Iris pigment epithelial cell (primary cell): ENCODE data around the gene MTCL3.
A peak's percentile ranks its signal among the peaks of the same experiment; 100 is the strongest.

Experiments used
- DNase-seq: peaks from one replicate; pipeline ENCODE4 v3.0.0-alpha.2; 2011; ENCODE audit warnings: low read depth

MTCL3 gene

GRCh38 chr6:127518710-127519468, at the start of gene MTCL3:
Gene MTCL3, minus strand, starts transcription at chr6:127519335.
- peak; percentile 57 for DNase-seq

GRCh38 chr6:127567476-127567875, 48.3 kb upstream of the MTCL3 start:
- DNase-seq: no peak

GRCh38 chr6:127566651-127567050, 47.5 kb upstream of the MTCL3 start:
- peak; percentile 27 for DNase-seq

DNA sequence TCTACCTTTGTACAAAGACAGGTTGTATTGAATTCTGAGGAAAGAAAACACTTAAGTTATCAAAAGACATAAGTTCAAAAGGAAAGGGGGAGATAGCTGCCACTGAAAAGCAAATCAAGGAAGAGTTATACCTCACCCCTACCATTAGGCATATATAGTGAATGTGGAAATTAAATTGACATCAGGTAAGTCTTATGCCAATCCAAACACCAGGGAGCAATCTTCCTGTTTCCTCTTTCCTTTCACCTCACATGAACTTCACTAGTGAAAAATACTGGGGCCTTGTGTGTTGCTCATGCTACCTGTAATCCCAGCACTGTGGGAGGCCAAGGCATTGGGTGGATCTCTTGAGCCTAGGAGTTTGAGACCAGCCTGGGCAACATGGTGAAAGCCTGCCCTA, 47.0 kb upstream of the MTCL3 start:
- DNase-seq: no peak

DNA sequence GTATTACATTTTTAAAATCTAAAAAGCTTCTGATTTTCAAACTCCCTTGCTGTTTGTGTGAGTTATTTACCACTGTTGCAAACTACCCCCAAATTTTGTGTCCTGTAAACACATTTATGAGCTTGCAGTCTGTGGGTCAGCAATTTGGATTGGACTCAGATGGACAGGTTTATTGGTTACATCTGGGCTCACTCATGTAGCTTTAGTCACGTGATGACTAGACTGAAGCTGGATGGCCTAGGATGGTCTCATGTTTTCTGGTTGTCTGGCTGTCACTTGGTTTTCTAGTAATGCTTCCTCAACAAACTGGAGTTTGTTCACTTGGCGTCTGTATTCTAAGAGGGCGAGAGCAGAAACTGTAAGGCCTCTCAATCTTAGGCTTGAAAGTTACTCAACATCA, 45.6 kb upstream of the MTCL3 start:
- no peak for DNase-seq

- DNase-seq: peak; percentile 28
Measured at GRCh38 chr6:127561660-127562059, 42.5 kb upstream of the MTCL3 start.

DNA sequence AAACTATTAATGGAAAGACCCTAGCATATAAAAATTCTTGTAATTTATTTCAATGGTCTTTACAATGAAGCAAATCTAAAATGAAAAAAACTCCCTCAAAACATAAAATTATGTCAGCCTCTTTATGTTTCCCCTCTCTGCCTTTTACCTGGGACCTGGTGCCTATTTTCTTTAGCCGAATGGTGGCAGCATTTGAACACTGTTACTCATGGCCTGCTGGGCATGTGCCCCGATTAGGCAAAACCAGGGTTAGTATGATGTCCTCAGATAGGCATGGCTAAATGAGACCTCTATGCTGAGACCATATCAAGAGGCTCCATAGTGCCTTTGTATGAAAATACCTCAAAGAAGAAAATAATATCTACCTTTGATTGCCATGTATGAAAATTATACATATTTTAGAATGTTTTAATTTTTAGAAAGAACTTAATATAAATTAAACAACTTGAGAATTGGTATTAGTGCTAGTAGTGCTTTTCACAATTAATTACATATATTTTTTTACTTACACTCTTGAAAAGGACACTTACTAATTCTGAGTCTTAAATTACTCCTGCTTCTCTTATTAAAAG, 35.4 kb upstream of the MTCL3 start:
- peak; percentile 31 for DNase-seq

DNA sequence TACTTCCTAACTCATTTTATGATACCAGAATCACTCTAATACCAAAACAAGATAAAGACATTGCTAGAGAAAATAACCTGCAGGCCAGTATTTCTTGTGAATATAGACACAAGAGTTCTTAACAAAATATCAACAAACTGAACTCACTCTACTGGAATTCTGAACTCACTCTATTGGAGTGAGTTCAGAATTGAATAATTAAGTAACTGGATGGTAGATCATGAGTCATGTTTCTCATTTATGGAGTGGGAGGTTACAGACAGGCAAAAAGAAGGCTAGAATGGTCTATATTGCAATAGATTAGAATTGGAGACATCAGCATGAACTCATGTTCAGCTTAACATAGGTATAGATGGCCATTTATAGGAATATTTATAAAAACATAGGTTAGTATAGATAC, 31.3 kb upstream of the MTCL3 start:
- DNase-seq: peak; percentile 68

DNA sequence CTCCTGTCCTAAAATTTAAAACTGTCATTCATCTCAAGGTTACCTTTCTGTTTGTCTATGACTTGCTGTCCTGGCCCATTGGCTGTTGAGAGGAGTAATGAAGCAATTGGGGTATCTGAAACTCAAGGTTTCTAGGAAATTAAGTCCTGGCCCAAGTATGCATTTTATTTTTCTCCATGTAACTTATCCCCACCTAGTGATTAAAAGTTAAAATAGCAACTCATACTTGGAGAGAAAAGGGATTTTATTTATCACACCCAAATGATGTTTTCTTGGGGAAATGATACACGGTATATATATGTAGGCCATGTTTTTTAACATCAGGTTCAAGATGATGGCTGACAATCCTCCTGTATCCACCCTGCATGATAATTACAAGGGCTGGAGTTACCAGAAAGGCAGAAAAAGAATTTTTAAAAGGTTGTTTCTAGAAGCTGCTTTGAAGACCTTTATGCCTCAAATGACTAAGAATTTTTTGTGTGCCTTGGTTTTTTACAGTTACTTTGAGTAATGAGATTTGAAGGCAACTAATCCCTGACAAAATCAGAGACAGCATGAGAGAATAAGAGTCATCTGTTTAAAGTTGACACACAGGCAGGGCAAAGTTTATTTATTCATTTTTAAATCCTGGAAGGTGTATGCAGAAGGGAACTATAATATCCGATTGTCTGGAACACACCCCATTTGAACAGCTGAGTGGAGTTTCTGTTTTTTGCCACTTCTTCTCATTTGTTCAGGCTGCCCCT, 28.9 kb upstream of the MTCL3 start:
- DNase-seq: peak; percentile 17

GRCh38 chr6:127547215-127547614, 28.1 kb upstream of the MTCL3 start:
- peak; percentile 16 for DNase-seq

DNA sequence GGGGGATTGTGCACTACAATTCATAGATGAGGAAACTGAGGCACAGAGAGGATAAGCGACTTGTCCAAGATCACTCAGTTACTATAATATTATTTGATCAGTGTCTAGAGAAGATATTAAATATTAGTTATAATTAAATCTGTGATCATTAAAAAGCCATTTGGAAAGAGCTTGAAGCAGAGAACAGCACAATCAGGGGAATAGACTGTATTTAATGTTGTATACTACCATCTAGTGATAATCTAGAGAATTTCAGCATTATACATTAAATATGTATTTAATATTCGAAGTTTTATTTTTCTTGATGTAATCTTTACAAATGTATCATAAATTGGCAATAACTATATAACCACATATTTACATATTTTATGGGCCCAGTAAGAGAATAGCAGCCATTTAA, 20.1 kb upstream of the MTCL3 start:
- DNase-seq: peak; percentile 32

DNA sequence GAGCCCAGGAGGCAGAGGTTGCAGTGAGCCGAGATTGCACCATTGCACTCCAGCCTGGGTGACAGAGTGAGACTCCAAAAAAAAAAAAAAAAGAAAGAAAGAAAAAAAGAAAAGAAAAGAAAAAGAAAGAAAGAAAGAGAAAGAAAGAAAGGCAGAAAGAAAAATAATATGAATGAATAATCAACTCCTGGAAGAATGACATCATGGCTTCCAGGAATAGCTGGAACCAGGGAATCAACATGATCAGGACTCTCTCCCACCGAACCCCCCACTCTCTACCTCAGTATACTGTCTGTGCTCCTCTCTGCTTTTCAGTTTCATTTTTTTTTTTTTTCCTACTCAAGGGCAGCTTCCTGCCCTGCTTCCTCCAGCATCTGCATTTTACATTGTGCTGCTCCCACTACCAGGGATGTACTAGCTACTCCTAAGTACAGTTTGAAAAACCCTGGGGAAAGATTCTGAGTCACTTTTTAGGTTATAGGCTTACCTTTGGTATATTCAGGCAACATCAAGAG, 19.7 kb upstream of the MTCL3 start:
- DNase-seq: no peak

- DNase-seq: no peak
Measured at GRCh38 chr6:127533736-127534135, 14.6 kb upstream of the MTCL3 start.

GRCh38 chr6:127533011-127533410, 13.9 kb upstream of the MTCL3 start:
- DNase-seq: peak; percentile 54

GRCh38 chr6:127522714-127523113, 3.6 kb upstream of the MTCL3 start:
- no peak for DNase-seq

- peak; percentile 12 for DNase-seq
Measured at GRCh38 chr6:127520066-127520465, 931 bp upstream of the MTCL3 start.

DNA sequence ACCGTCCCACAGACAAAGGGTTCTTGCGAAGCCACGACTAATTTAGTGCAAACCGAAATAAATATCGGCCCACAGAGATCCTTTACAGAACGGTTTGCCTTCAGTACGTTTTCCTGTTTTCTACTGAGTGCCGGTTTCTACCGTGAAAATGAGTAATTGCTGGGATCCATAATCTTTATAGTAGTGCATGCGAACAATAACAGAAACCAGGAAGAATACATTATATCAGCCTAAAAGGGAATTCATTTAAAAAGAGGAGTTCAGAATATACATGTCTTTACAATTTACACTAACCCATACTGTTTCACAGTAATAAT, 292 bp upstream of the MTCL3 start:
- DNase-seq: no peak

GRCh38 chr6:127518191-127518709, 885 bp downstream of the MTCL3 start:
- no peak for DNase-seq

DNA sequence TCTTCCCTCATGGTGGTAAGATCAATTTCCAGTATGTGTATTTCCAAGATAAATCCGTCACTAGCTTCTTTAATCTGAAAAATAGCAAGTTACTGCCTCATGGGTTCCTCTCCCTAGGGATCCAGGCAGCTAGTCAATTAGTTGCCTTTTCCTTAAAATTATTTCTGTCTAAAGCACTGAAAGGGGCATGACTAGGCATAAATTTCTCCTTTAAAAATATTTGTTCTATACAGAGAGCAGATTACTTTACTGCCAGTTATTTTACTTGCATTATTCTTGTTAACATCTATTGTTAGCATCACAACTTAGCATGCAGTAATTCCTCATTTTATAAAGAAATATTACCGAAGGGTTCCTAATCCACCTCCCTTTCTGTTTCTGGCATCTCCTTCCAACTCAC, 1.4 kb downstream of the MTCL3 start:
- DNase-seq: no peak

GRCh38 chr6:127516662-127517273, 2.4 kb downstream of the MTCL3 start:
- peak; percentile 60 for DNase-seq

DNA sequence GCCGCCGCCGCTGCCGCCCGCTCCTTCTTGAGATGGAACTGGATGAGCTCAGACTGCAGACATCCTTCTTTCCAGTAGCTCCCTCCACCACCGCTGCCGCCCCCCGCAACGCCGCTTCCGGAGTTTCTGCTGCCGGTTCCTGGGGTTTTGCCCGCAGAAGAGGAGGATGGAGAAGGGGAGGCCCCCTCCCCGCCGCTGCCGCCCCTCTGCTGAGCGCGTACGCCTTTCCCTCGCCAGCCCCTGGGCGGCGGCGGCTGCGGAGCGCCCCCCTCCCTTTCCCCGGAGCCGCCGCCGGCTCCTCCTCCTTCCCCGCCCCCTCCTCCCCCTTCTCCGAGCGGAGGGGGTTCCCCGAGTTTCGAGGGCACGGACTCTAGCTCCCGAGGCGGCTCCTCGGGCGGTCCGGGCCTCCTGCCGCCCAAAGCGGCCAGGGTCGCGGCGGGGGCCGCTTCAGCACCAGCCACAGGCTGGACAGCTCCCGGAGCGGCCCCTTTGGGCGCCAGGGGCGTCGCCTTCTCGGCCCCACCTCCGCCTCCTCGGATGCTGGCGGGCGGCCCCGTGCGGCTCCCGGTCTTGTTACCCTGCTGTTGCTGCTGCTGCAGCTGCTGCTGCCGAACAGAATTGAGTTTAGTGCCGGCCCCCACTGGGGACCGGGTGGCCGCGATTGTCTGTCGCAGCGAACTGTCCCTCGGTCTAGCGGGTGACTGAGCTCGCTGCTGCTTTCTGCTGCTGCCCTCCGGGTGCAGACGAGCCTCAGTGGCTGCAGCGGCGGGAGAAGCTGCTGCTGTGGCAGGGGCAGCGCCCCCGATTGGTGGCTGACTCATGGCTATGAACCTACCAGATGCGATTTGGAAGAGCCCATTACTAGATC, 3.1 kb downstream of the MTCL3 start:
- peak; percentile 55 for DNase-seq
